H1 (cell line): ENCODE data around the gene CCDC71L. TPM values are rescaled to one million over a fixed set of nuclear protein-coding genes. Genes with fewer than 3 reads are reported as not detected.

ENCODE experiments used
- BACH1 ChIP-seq: IDR thresholded peaks from 2 replicates; pipeline ENCODE4 v1.6.1; 2012; ENCODE audit warnings: low read length, improper control_type of control experiment
- BCL11A ChIP-seq, 2 experiments: IDR thresholded peaks; one replicate each; pipeline ENCODE4 v1.6.1; 2011; ENCODE audit warnings: low read depth in 2 of 2, low read length in 2 of 2, mild to moderate bottlenecking in 2 of 2
- CHD7 ChIP-seq: fragments of 300-600 bp; sonication (generic); IDR thresholded peaks from 2 replicates; pipeline ENCODE4 v1.7.1; 2012; ENCODE audit warnings: low read length, moderate library complexity, mild to moderate bottlenecking, inconsistent platforms; ENCODE audit not compliant: insufficient replicate concordance
- JUND ChIP-seq: IDR thresholded peaks from 2 replicates; pipeline ENCODE4 v1.6.1; 2011; ENCODE audit warnings: mild to moderate bottlenecking, improper control_type of control experiment, low read length
- SIRT6 ChIP-seq: IDR thresholded peaks from one replicate; pipeline ENCODE4 v1.7.1; 2012; ENCODE audit warnings: low read length, inconsistent platforms
- SIX5 ChIP-seq: IDR thresholded peaks from 2 replicates; pipeline ENCODE4 v1.6.1; 2011; ENCODE audit warnings: mild to moderate bottlenecking, low read depth, low read length
- polyA plus RNA-seq, 7 experiments: library from polyadenylated mRNA; depleted of rRNA in 3 of 7; stranded (reverse) in 5 of 7; unstranded in 2 of 7; fragments of >200 nt in 5 of 7; fragments of 200-250 nt in 2 of 7; gene quantifications; 1 replicate in 5 of 7; 2 replicates in 1 of 7; 4 replicates in 1 of 7; pipeline versions ENCODE4 v1.2.1 to v1.2.3, GENCODE V29; 2011 to 2013; ENCODE audit warnings: missing spikeins in 2 of 7, mixed read lengths in 2 of 7
- total RNA-seq: library from RNA; stranded (reverse); fragmentation: NEBNext Ultra II Directional; extraction: Animal tissue kit (Norgen Biotek cat#: 25700); gene quantifications from 2 replicates; pipeline ENCODE4 v1.2.1, GENCODE V29; 2021

The CCDC71L gene
- total and polyA plus RNA-seq, 2 of the 8 experiments (the other 6 are each of a cell fraction or from before 2014, with no cell fraction given) = 12.5 to 16.7 TPM

GRCh38 chr7:106646256-106646655 is 14.7 kb downstream of the CCDC71L start (continued):
- TF ChIP-seq CHD7 (no peak), BACH1 (no peak), SIRT6 (no peak), SIX5 (no peak), JUND (no peak), BCL11A (IDR thresholded peaks at IDR 0.05; ENCODE audit: low read depth in 2 of 2, low read length in 2 of 2) (no peak)
